Right lobe of liver (tissue), 6 donors: ENCODE data around the gene CDK14. TPM values are rescaled to one million over a fixed set of nuclear protein-coding genes. Genes with fewer than 3 reads are reported as not detected.

Experiments used
- ATAC-seq, 4 donors: fragments of 200-7000 bp; cut with Tn5 transposase; one replicate each; pipeline ENCODE4 v1.9.1; 2020; ENCODE audit warnings: mild to moderate bottlenecking in 4 of 4, moderate library complexity in 4 of 4
- DNase-seq, 3 donors: peaks; one replicate each; pipeline ENCODE4 v3.0.0-alpha.2; 2020
- H3K27ac ChIP-seq, 3 donors: fragments of 200-600 bp; one replicate each; pipeline ENCODE4 v1.8.0; 2022
- H3K27me3 ChIP-seq, 2 donors: fragments of 200-600 bp; one replicate each; pipeline ENCODE4 v1.8.0; 2022
- H3K36me3 ChIP-seq, 4 donors: fragments of 200-600 bp; sonication (generic) in 1 of 4; one replicate each; pipeline versions ENCODE4 v1.5.1 to v1.8.0; 2017 to 2022; ENCODE audit warnings: control low read depth in 1 of 4
- H3K4me1 ChIP-seq, 4 donors: fragments of 200-600 bp; sonication (generic) in 1 of 4; one replicate each; pipeline versions ENCODE4 v1.5.1 to v1.8.0; 2017 to 2022; ENCODE audit warnings: control low read depth in 1 of 4
- H3K4me3 ChIP-seq, 3 donors: fragments of 200-600 bp; one replicate each; pipeline ENCODE4 v1.8.0; 2022
- H3K9me3 ChIP-seq, 4 donors: fragments of 200-600 bp; sonication (generic) in 1 of 4; one replicate each; pipeline versions ENCODE4 v1.5.1 to v1.8.0; 2017 to 2022; ENCODE audit warnings: control low read depth in 1 of 4
- CTCF ChIP-seq, 4 donors: fragments of 200-600 bp in 3 of 4; fragments of 450-650 bp in 1 of 4; IDR thresholded peaks; one replicate each; pipeline versions ENCODE4 v1.5.1 to v1.8.0; 2016 to 2022; ENCODE audit warnings: antibody characterized with exemption in 4 of 4, mild to moderate bottlenecking in 2 of 4
- POLR2A ChIP-seq: fragments of 450-650 bp; IDR thresholded peaks from one replicate; pipeline ENCODE4 v1.6.1; 2017; ENCODE audit warnings: antibody characterized with exemption, mild to moderate bottlenecking
- WGBS: methylation state at CpG from one replicate; pipeline ENCODE4 v1.1.6; 2018; ENCODE audit warnings: low coverage, low lambda C conversion rate; ENCODE audit not compliant: insufficient coverage; ENCODE audit errors: missing lambda C conversion rate; 5-methylcytosine and 5-hydroxymethylcytosine counted together
- intact Hi-C, 2 donors: fragments of 100-400 bp; cut with DNase I; formaldehyde crosslinking; loops; one replicate each; pipeline versions ENCODE4 v1.11.2 to v1.14.1; 2022
- total RNA-seq, 6 experiments: library from RNA; depleted of rRNA in 2 of 6; stranded (reverse); fragments of >200 nt in 2 of 6; fragmentation: NEBNext Ultra II Directional in 3 of 6; extraction: Animal tissue kit (Norgen Biotek cat#: 25700) in 3 of 6; gene quantifications; one replicate each; pipeline versions ENCODE4 v1.1.0 to v1.2.4, GENCODE V29; 2016 to 2023
- donor health status: DM: no; HTN: yes; CAD: no.
- donor health status: DM: no; HTN: no; CAD: no.
- donor health status: DM: no; HTN: no; CAD: no.
- donor health status: DM: no; HTN: yes; CAD: no.
- donor health status: DM: no; HTN: yes; CAD: no.

Gene CDK14
- total RNA-seq, 6 experiments from 2014 or later, result 12.6 to 28.7 (median 17.9) TPM

- TF ChIP-seq CTCF (IDR thresholded peaks at IDR 0.05), result no peak
- no peak for TF ChIP-seq POLR2A
- ATAC-seq (peak; percentile 88 to 97 (median 90)), DNase-seq (peak; percentile 41 to 83 (median 64))
- peak overlapping the region in 2 of 3 donors; percentile 28 to 68 for H3K27ac ChIP-seq
- H3K4me1 ChIP-seq, result peaks cover 0 to 10% (median 0%) of the 10 kb centered on the region in 4 donors
- 31% methylated on average over 8 of the region's 8 CpGs for WGBS
- no peaks in the 10 kb centered on the region for H3K36me3 ChIP-seq
- H3K4me3 ChIP-seq, result peak overlapping the region in 2 of 3 donors; percentile 23
- no peaks in the 10 kb centered on the region for H3K27me3 ChIP-seq
- intact Hi-C loops, result no loop called here
- no peaks in the 10 kb centered on the region for H3K9me3 ChIP-seq
These were observed 31.7 kb upstream of the CDK14 start for GRCh38 chr7:90564455-90564854.

- WGBS, result 54% methylated on average over 4 of the region's 4 CpGs
- Histone ChIP-seq H3K27me3 (no peaks in the 10 kb centered on the region), H3K9me3 (no peaks in the 10 kb centered on the region), H3K27ac (no peak overlapping the region), H3K36me3 (no peaks in the 10 kb centered on the region), H3K4me1 (peaks cover 0 to 10% (median 0%) of the 10 kb centered on the region in 4 donors), H3K4me3 (no peak overlapping the region)
- intact Hi-C loops, result no loop called here
- ATAC-seq (peak in 1 of 4 donors; percentile 13), DNase-seq (no peak)
- TF ChIP-seq POLR2A (no peak), CTCF (IDR thresholded peaks at IDR 0.05) (no peak)
These were observed 27.9 kb upstream of the CDK14 start for GRCh38 chr7:90568213-90568612.

GRCh38 chr7:90569368-90569767, 26.8 kb upstream of the CDK14 start:
- Histone ChIP-seq H3K9me3 (no peaks in the 10 kb centered on the region), H3K4me3 (no peak overlapping the region), H3K36me3 (no peaks in the 10 kb centered on the region), H3K27me3 (no peaks in the 10 kb centered on the region), H3K27ac (no peak overlapping the region), H3K4me1 (peaks cover 0 to 11% (median 0%) of the 10 kb centered on the region in 4 donors)
- ATAC-seq (no peak), DNase-seq (no peak)
- intact Hi-C loops, result no loop called here
- TF ChIP-seq CTCF (IDR thresholded peaks at IDR 0.05) (no peak), POLR2A (no peak)
- 86% methylated on average over 1 of the region's 1 CpG for WGBS

GRCh38 chr7:90570373-90570959, 25.7 kb upstream of the CDK14 start:
- intact Hi-C loops, result no loop called here
- no peaks in the 10 kb centered on the region for H3K36me3 ChIP-seq
- peaks cover 0 to 10% (median 0%) of the 10 kb centered on the region in 4 donors for H3K4me1 ChIP-seq
- no peaks in the 10 kb centered on the region for H3K9me3 ChIP-seq
- DNase-seq (no peak), ATAC-seq (no peak)
- no peak for TF ChIP-seq POLR2A
- no peak for TF ChIP-seq CTCF (IDR thresholded peaks at IDR 0.05)
- no peaks in the 10 kb centered on the region for H3K27me3 ChIP-seq
- H3K4me3 ChIP-seq, result no peak overlapping the region
- WGBS, result 100% methylated on average over 1 of the region's 1 CpG
- no peak overlapping the region for H3K27ac ChIP-seq
